EL (cell line): ENCODE results near the gene SMARCB1.

Experiments used
- DNase-seq: peaks from one replicate; pipeline ENCODE4 v3.0.0-alpha.2; 2016

Gene SMARCB1

GRCh38 chr22:23834406-23834792 lies 47.6 kb downstream of the SMARCB1 start:
- no peak for DNase-seq

- no peak for DNase-seq
These were observed 48.2 kb downstream of the SMARCB1 start for GRCh38 chr22:23834793-23835483.

DNA sequence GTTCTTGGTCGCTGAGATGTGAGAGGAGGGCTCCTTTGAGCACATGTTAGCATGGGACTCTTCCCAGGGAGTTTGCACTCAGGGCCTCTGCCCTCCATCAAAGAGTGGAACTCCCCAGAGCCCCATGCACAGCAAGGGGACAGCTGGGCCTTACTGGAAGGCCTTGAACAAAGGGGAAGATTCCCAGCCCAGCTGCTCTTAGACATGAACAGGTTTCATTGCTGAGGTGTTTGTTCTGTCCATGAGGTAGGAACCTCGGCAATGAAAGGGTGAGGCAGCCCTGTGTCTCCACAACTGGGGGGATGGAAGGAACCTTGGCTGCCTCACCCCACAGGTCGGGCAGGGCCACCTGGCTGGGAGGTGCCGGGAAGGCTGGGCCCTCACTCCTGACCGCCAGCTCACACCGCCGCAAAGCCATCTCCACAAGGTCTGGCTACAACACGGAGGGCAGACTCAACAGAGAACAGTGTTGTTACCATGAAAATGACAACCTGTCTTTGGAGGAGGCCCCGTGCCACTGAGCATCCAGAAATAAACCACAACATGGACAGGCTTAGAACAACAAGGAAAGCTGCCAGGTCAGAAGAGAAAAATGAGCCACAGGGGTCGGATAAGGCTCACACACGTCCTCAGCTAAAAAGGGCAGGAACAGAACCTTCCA lies 48.8 kb downstream of the SMARCB1 start:
- no peak for DNase-seq

- no peak for DNase-seq
These were observed 49.5 kb downstream of the SMARCB1 start for GRCh38 chr22:23836281-23836680.

- DNase-seq: no peak
These were observed 50.1 kb downstream of the SMARCB1 start for GRCh38 chr22:23836692-23837495.

- no peak for DNase-seq
These were observed 50.7 kb downstream of the SMARCB1 start for GRCh38 chr22:23837496-23837859.

DNA sequence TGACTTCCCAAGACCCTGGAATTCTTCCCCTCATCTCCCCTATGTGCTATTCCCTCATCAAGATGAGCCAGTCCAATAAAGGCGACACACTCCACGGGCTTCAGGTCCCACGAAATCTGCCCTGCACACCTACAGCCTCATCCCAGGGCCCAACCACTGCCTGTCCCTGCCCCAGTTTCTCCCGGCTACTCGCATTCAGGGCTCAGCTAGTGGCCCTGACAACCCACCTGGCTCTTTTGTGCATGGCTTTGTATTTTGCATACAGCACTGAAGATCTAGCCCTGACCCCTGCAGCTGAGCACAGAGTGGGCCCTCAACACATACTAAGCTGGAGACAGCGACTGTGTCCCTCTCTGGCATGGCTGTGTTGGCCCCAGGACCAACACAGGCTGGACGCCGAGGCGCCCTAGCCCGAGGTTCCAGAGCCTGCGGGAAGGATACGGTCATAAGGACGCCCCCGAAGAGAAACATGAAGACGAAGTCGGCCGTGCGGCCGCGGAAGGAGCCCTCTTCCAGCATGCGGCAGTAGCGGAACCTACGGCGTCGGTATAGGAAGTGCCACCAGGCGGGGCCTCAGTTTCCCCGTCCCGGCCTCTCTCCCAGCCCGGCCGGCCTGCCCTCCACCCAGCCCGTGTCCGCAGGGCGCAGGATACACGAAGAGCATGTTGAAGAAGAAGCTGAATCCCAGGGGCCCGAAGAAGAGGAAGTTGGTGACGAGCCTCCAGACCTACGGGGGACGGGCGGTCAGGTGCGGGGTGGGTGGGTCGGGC lies 51.3 kb downstream of the SMARCB1 start:
- DNase-seq: no peak

DNA sequence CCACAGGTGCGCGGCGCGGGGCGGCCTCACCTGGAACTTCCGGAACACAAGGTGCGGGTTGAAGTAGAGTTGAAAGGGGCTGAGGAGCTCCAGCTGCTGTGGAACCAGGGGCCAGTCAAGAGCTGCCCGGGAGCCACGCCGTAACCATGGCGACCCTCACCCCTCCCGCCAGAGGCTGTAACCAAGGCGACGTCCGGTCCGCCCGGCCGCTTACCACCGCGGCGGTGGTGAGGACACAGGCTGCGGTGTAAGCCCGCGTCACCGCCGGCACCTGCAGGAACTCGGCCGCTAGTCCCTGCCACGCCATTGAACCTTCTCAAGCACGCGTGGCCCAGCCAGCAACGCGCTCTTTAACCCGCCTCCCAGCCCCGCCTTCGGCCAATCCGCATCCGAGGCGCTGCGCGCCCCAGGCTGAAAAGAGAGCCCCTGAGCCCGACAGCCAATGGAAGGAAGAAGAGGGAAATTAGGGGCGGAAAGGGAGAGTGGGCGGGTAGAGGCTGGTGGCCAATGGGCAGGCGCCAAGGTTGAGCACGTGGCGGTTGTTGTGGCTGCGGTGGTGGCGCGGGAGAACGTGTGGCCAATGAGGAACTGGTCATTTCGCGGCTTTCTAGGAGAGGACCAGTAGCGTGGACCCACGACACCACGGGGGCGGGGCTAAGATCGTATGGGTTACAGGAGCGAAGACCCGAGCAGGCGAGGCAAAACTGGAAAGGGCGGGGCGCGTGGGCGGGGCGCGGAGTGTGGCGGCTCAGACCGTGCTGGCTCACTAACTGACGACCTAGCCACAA lies 52.1 kb downstream of the SMARCB1 start, which contains the start of gene DERL3:
DERL3 (minus strand) TSS at position 326 of the 788 bp plus-strand sequence; CDS start at position 307, 19 bp downstream.
- DNase-seq: peak; percentile 92

DNA sequence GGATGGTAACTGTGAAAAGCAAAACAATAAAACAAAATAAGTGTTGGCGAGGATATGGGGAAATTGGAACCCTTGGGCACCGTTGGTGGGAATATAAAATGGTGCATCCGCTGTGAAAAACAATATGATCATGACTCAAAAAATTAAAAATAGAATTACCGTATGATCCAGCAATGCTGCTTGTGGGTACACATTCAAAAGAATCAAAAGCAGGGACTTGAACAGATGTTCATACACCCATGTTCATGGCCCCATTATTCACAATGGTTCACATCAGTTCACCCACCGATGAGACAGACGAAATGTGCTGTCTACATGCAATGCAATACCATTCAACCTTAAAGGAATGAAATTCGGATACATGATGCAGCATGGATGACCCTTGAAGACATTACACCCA lies 53.3 kb downstream of the SMARCB1 start:
- no peak for DNase-seq

GRCh38 chr22:23841292-23841691 lies 54.5 kb downstream of the SMARCB1 start:
- no peak for DNase-seq

- no peak for DNase-seq
These were observed 55.1 kb downstream of the SMARCB1 start for GRCh38 chr22:23841736-23842445.

GRCh38 chr22:23842599-23842998 lies 55.8 kb downstream of the SMARCB1 start:
- DNase-seq: no peak

DNA sequence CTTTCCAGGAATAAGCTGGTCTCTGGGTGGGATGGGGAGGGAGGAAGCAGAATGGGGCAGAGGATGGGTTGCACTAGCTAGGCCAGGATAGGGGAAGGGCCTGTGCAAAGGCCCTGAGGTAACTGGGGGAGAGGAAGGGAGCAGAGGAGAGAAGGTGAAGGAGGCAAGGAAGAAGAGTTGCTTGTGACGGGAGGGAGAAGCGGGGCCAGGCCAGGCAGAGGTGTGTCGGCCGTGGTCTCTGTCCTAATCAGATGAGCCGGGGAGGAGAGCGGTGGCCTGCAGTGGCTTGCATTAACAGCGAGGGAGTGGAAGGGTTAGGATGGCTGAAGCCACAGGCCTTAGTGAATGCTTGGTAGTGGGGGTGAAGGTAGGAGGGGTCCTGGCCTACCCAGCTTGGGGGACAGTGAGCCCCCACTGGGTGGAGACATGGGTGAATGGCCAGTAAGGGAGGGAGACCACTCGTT lies 58.0 kb downstream of the SMARCB1 start:
- no peak for DNase-seq

- no peak for DNase-seq
These were observed 58.7 kb downstream of the SMARCB1 start for GRCh38 chr22:23845265-23846080.

GRCh38 chr22:23846081-23846469 lies 59.3 kb downstream of the SMARCB1 start:
- DNase-seq: no peak

- no peak for DNase-seq
These were observed 60.6 kb downstream of the SMARCB1 start for GRCh38 chr22:23847310-23847920.

DNA sequence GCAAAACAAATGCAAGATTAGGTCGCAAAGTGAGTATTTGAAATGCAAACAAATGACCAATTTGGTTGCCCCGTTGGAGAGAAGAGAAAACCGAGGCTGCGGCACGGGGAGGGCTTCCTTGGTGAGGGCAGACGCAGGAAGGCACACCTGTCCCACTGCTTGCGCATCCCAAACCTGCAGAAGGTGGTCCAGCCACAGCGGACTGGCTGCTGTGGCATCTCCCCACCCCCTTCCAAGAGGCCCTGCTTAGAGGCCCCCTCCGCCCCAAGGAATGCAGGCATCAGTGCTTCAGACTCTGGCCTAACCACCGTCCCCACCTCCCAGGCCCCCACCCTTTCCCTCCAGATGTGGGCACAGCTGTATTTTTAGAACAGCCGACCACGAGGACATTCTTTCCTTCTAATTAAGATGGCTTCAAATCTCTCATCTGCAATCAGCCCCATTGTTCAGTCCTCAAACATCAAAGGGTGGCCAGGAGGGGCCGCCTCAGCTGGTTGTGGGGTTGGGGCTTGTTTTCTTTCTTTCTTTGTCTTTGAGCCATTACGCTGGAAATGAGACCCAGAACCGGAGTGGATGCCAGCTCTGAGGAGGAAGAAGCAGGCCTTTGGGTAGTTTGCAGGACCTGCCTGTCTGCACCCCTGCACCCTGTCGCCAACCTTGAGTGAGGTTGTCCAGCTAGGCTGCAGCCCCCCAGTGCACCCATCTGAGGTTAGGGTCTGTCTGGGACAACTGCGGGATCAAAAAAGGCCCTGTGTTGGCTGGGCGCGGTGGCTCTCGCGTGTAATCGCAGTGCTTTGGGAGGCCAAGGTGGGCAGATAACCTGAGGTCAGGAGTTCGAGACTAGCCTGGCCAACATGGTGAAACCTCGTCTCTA lies 61.5 kb downstream of the SMARCB1 start:
- DNase-seq: no peak

GRCh38 chr22:23849009-23850006 lies 62.5 kb downstream of the SMARCB1 start:
- peak; percentile 75 for DNase-seq
